K562 (cell line): ENCODE measurements around the gene FAM234A. TPM values are rescaled to one million over a fixed set of nuclear protein-coding genes. Genes with fewer than 3 reads are reported as not detected.

Source experiments
- ATAC-seq: fragments of 200-7000 bp; cut with Tn5 transposase; 3 replicates; pipeline ENCODE4 v1.9.1; 2020; ENCODE audit warnings: moderate library complexity
- BruUV-seq: library from RNA; stranded (reverse); fragments of 400-500 nt; replicated peaks from 2 replicates; lab custom pipeline; 2021; lab: Mats Ljungman, UMichigan
- CTCF ChIA-PET: fragments of 300-600 bp; formaldehyde crosslinking; extraction: SDS; loops from one replicate; lab custom pipeline; 2021; ENCODE audit warnings: low intra/inter-chr PET ratio; lab: Yijun Ruan, JAX
- POLR2A ChIA-PET: fragments of 300-600, 350-650 bp; sonication (Branson Sonifier 250); formaldehyde crosslinking; extraction: SDS; loops from one replicate; lab custom pipeline; 2021; ENCODE audit warnings: antibody characterized with exemption, inconsistent platforms; lab: Yijun Ruan, JAX
- DNase-seq, 4 experiments: peaks; one replicate each; pipeline versions ENCODE4 v3.0.0 to v3.0.0-alpha.2; 2011 to 2018; ENCODE audit warnings: low spot score in 3 of 4, mixed read lengths in 3 of 4; ENCODE audit errors: extremely low read depth in 1 of 4
- FAIRE-seq: peaks from 2 replicates; lab custom pipeline; 2011; peaks lifted over from hg19 to GRCh38; lab: Jason Lieb, UNC
- H2AFZ ChIP-seq: 2 replicates; pipeline ENCODE4 v1.6.0; 2011; ENCODE audit warnings: low read depth, low read length, control low read depth, inconsistent platforms
- H3K27ac ChIP-seq: fragments of 200-600 bp; 3 replicates; pipeline ENCODE4 v1.8.0; 2011; ENCODE audit warnings: low read depth, mild to moderate bottlenecking, control low read depth, inconsistent platforms, low read length, moderate library complexity, mixed read lengths; ENCODE audit errors: extremely low read depth
- H3K27me3 ChIP-seq, 2 experiments: fragments of 300-600 bp in 1 of 2; 2 replicates in 1 of 2; 3 replicates in 1 of 2; pipeline versions ENCODE4 v1.6.0 to v1.8.0; 2011; ENCODE audit warnings: inconsistent platforms in 2 of 2, low read length in 2 of 2, mild to moderate bottlenecking in 1 of 2, mixed read lengths in 1 of 2, moderate library complexity in 1 of 2; ENCODE audit not compliant: control insufficient read depth in 2 of 2, insufficient read depth in 2 of 2
- H3K36me3 ChIP-seq: fragments of 300-600 bp; 3 replicates; pipeline ENCODE4 v1.8.0; 2011; ENCODE audit warnings: mild to moderate bottlenecking, low read length, inconsistent platforms; ENCODE audit not compliant: control insufficient read depth, insufficient read depth
- H3K4me1 ChIP-seq, 2 experiments: fragments of 200-600 bp in 1 of 2; replicated peaks in 1 of 2; 2 replicates in 1 of 2; 3 replicates in 1 of 2; pipeline versions ENCODE4 v1.5.1 to v1.8.0; 2011; ENCODE audit warnings: inconsistent platforms in 2 of 2, low read length in 2 of 2, mild to moderate bottlenecking in 1 of 2, mixed read lengths in 1 of 2, moderate library complexity in 1 of 2; ENCODE audit not compliant: control insufficient read depth in 2 of 2, insufficient read depth in 2 of 2
- H3K4me2 ChIP-seq: 2 replicates; pipeline ENCODE4 v1.6.1; 2011; ENCODE audit warnings: low read length, control low read depth, inconsistent platforms, mixed read lengths; ENCODE audit not compliant: insufficient read depth
- H3K4me3 ChIP-seq: fragments of 200-600 bp; sonication (generic), shearing (Covaris generic); 2 replicates; pipeline ENCODE4 v1.5.1; 2016; ENCODE audit warnings: control low read depth, inconsistent platforms
- H3K79me2 ChIP-seq: fragments of 200-600 bp; 3 replicates; pipeline ENCODE4 v1.8.0; 2011; ENCODE audit warnings: low read length, inconsistent platforms; ENCODE audit not compliant: control insufficient read depth, insufficient read depth
- H3K9ac ChIP-seq, 2 experiments: 2 replicates each; pipeline versions ENCODE4 v1.6.0 to v1.6.1; 2011; ENCODE audit warnings: low read depth in 2 of 2, low read length in 2 of 2, control low read depth in 1 of 2, inconsistent platforms in 1 of 2, mild to moderate bottlenecking in 1 of 2, mixed read lengths in 1 of 2; ENCODE audit not compliant: insufficient read depth in 1 of 2
- H3K9me1 ChIP-seq: one replicate; pipeline ENCODE4 v1.6.0; 2011; ENCODE audit warnings: inconsistent platforms, mild to moderate bottlenecking, low read length, moderate library complexity; ENCODE audit not compliant: control insufficient read depth, insufficient read depth
- H3K9me3 ChIP-seq: replicated peaks from 2 replicates; pipeline ENCODE4 v1.5.1; 2011; ENCODE audit warnings: low read depth, low read length, inconsistent platforms; ENCODE audit not compliant: control insufficient read depth, insufficient read depth
- H4K20me1 ChIP-seq: replicated peaks from 2 replicates; pipeline ENCODE4 v1.6.1; 2011; ENCODE audit warnings: low read length, inconsistent platforms, mixed read lengths; ENCODE audit not compliant: control insufficient read depth, insufficient read depth
- ELF4 ChIP-seq: fragments of 450-650 bp; formaldehyde crosslinking; IDR thresholded peaks from 2 replicates; pipeline ENCODE4 v1.4.0; 2022; ENCODE audit warnings: missing genetic modification characterization
- FOXJ2 ChIP-seq: fragments of 200-800 bp; sonication (Bioruptor generic); IDR thresholded peaks from 2 replicates; pipeline ENCODE4 v1.6.1; 2016; ENCODE audit warnings: missing genetic modification characterization, missing compliant biosample characterization
- KAT7 ChIP-seq: sonication (generic); formaldehyde crosslinking; IDR thresholded peaks from 2 replicates; pipeline ENCODE4 v1.8.0; 2022; ENCODE audit warnings: missing genetic modification reagents, mild to moderate bottlenecking, borderline replicate concordance
- KDM1A ChIP-seq, 2 experiments: fragments of 450-650 bp; IDR thresholded peaks; 2 replicates each; pipeline ENCODE4 v1.6.1; 2016; ENCODE audit warnings: mild to moderate bottlenecking in 2 of 2
- WGBS: fragments of 100-300 bp; shearing (Covaris generic); methylation state at CpG from one replicate; pipeline ENCODE4 v1.1.6; 2016; ENCODE audit warnings: low coverage, mixed read lengths; ENCODE audit not compliant: insufficient coverage; ENCODE audit errors: missing lambda C conversion rate; 5-methylcytosine and 5-hydroxymethylcytosine counted together
- in situ Hi-C: fragments of 300-500 bp; cut with MboI; formaldehyde crosslinking; loops from 4 replicates; pipeline ENCODE4 v1.15.0; 2018; ENCODE audit warnings: inconsistent platforms, mixed read lengths
- intact Hi-C: fragments of 100-400 bp; cut with micrococcal nuclease; formaldehyde crosslinking; loops from 2 replicates; pipeline ENCODE4 v1.14.2; 2022
- polyA plus RNA-seq, 8 experiments: library from polyadenylated mRNA; depleted of rRNA in 4 of 8; stranded (reverse) in 5 of 8; unstranded in 3 of 8; fragments of >200 nt; fragmentation: Nextera tagmentation in 2 of 8; fragmentation: Illumina TruSeq in 1 of 8; extraction: Ambion mirVana in 2 of 8; extraction: Trizol in 1 of 8; gene quantifications; 2 replicates each; pipeline versions ENCODE4 v1.2.1 to v1.2.3, GENCODE V29; 2011 to 2014; ENCODE audit warnings: inconsistent platforms in 1 of 8, missing spikeins in 1 of 8
- total RNA-seq, 7 experiments: library from RNA; depleted of rRNA in 6 of 7; stranded (reverse); fragments of >200 nt in 6 of 7; fragmentation: Illumina TruSeq in 2 of 7; extraction: Trizol in 2 of 7; gene quantifications; 2 replicates each; pipeline versions ENCODE4 v1.2.1 to v1.2.3, GENCODE V29; 2011 to 2021; ENCODE audit warnings: low replicate concordance in 1 of 7
- TF ChIP-seq, protein P1 (sequence below): fragments of 250-450 bp; sonication (Bioruptor Pico); IDR thresholded peaks from 2 replicates; pipeline ENCODE4 v1.8.0; 2021; ENCODE audit warnings: borderline replicate concordance, mild to moderate bottlenecking, moderate library complexity; ENCODE audit not compliant: poor library complexity, severe bottlenecking
- TF ChIP-seq, protein P2 (sequence below): IDR thresholded peaks from 2 replicates; pipeline ENCODE4 v1.6.1; 2014; ENCODE audit warnings: antibody characterized with exemption
- TF ChIP-seq, protein P3 (sequence below): fragments of 450-650 bp; IDR thresholded peaks from 2 replicates; pipeline ENCODE4 v1.6.1; 2016; ENCODE audit warnings: low read depth
- TF ChIP-seq, protein P4 (sequence below): IDR thresholded peaks from 3 replicates; pipeline ENCODE4 v1.6.1; 2011; ENCODE audit warnings: borderline replicate concordance, mild to moderate bottlenecking; ENCODE audit not compliant: insufficient read length, insufficient read depth
- TF ChIP-seq, protein P5 (sequence below): sonication (generic); formaldehyde crosslinking; IDR thresholded peaks from 2 replicates; pipeline ENCODE4 v1.8.0; 2022; ENCODE audit warnings: mild to moderate bottlenecking, missing genetic modification reagents

FAM234A gene
- total and polyA plus RNA-seq, 9 of the 15 experiments (the other 6 are each of a cell fraction or from before 2014, with no cell fraction given), result 1.0 to 47.9 (median 15.0) TPM

DNA sequence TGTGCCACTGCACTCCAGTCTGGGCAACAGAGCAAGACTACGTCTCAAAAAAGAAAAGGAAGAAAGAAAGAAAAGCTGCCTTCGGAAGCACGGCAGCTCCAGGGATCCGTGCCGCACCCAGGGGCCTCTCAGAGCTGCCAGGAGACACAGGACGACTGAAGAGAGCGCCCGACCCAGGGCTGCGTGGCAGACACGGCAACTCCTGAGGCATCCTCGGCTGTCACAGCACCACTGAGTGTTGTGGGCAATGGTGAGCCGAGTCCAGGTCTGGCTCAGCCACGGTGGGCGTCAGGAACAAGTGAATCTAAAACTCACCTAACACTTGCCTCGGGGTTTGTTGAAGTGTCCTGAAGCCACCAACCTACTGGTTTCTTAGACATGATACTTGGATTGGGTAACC lies 77.1 kb downstream of the FAM234A start:
- H3K27ac ChIP-seq, result no peak overlapping the region
- 93% methylated on average over 12 of the region's 15 CpGs for WGBS
- H3K9me3 ChIP-seq, result no peaks in the 10 kb centered on the region
- POLR2A ChIA-PET, result interaction anchor here (1.0 kb wide), 1 partner anchor 17 kb away, joined by 4 read pairs; no protein-coding TSS in a partner anchor
- H2AFZ ChIP-seq, result no peak overlapping the region
- no peak overlapping the region for H3K4me3 ChIP-seq
- H3K4me1 ChIP-seq, result peaks cover 0 to 17% of the 10 kb centered on the region in 2 experiments; a peak in 2 of 5 replicates
- peaks cover 13% of the 10 kb centered on the region; the same call in 1 of the 2 replicates for H4K20me1 ChIP-seq
- no peaks in the 10 kb centered on the region for H3K9me1 ChIP-seq
- CTCF ChIA-PET, result no interaction called here
- H3K9ac ChIP-seq, result no peak overlapping the region
- H3K27me3 ChIP-seq, result no peaks in the 10 kb centered on the region
- H3K4me2 ChIP-seq, result no peak overlapping the region
- H3K79me2 ChIP-seq, result peaks cover 48% of the 10 kb centered on the region
- in situ Hi-C loops (no loop called here), intact Hi-C loops (no loop called here)
- no TSS peak for BruUV-seq
- peaks cover 71% of the 10 kb centered on the region; the same call in 2 of the 3 replicates for H3K36me3 ChIP-seq
- ATAC-seq, result no peak
- no peak for DNase-seq
- FAIRE-seq, result no peak
- TF ChIP-seq, protein P1, sequence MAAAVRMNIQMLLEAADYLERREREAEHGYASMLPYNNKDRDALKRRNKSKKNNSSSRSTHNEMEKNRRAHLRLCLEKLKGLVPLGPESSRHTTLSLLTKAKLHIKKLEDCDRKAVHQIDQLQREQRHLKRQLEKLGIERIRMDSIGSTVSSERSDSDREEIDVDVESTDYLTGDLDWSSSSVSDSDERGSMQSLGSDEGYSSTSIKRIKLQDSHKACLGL, result no peak
- TF ChIP-seq KDM1A (IDR thresholded peaks at IDR 0.05) (no peak), KAT7 (no peak), FOXJ2 (no peak), ELF4 (CRISPR knock-in tag) (no peak)
- TF ChIP-seq, protein P2, sequence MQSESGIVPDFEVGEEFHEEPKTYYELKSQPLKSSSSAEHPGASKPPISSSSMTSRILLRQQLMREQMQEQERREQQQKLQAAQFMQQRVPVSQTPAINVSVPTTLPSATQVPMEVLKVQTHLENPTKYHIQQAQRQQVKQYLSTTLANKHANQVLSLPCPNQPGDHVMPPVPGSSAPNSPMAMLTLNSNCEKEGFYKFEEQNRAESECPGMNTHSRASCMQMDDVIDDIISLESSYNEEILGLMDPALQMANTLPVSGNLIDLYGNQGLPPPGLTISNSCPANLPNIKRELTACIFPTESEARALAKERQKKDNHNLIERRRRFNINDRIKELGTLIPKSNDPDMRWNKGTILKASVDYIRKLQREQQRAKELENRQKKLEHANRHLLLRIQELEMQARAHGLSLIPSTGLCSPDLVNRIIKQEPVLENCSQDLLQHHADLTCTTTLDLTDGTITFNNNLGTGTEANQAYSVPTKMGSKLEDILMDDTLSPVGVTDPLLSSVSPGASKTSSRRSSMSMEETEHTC, result no peak
- TF ChIP-seq, protein P3, sequence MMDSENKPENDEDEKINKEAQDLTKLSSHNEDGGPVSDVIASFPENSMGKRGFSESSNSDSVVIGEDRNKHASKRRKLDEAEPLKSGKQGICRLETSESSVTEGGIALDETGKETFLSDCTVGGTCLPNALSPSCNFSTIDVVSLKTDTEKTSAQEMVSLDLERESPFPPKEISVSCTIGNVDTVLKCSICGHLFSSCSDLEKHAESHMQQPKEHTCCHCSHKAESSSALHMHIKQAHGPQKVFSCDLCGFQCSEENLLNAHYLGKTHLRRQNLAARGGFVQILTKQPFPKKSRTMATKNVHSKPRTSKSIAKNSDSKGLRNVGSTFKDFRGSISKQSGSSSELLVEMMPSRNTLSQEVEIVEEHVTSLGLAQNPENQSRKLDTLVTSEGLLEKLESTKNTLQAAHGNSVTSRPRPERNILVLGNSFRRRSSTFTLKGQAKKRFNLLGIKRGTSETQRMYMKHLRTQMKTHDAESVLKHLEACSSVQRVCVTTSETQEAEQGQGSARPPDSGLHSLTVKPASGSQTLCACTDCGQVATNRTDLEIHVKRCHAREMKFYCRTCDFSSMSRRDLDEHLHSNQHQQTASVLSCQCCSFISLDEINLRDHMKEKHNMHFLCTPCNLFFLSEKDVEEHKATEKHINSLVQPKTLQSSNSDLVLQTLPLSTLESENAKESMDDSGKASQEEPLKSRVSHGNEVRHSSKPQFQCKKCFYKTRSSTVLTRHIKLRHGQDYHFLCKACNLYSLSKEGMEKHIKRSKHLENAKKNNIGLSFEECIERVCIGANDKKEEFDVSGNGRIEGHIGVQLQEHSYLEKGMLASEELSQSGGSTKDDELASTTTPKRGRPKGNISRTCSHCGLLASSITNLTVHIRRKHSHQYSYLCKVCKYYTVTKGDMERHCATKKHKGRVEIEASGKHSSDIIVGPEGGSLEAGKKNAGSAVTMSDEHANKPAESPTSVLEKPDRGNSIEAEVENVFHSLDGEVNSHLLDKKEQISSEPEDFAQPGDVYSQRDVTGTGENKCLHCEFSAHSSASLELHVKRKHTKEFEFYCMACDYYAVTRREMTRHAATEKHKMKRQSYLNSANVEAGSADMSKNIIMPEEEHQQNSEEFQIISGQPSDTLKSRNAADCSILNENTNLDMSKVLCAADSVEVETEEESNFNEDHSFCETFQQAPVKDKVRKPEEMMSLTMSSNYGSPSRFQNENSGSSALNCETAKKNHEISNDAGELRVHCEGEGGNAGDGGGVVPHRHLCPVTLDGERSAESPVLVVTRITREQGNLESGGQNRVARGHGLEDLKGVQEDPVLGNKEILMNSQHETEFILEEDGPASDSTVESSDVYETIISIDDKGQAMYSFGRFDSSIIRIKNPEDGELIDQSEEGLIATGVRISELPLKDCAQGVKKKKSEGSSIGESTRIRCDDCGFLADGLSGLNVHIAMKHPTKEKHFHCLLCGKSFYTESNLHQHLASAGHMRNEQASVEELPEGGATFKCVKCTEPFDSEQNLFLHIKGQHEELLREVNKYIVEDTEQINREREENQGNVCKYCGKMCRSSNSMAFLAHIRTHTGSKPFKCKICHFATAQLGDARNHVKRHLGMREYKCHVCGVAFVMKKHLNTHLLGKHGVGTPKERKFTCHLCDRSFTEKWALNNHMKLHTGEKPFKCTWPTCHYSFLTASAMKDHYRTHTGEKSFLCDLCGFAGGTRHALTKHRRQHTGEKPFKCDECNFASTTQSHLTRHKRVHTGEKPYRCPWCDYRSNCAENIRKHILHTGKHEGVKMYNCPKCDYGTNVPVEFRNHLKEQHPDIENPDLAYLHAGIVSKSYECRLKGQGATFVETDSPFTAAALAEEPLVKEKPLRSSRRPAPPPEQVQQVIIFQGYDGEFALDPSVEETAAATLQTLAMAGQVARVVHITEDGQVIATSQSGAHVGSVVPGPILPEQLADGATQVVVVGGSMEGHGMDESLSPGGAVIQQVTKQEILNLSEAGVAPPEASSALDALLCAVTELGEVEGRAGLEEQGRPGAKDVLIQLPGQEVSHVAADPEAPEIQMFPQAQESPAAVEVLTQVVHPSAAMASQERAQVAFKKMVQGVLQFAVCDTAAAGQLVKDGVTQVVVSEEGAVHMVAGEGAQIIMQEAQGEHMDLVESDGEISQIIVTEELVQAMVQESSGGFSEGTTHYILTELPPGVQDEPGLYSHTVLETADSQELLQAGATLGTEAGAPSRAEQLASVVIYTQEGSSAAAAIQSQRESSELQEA, result no peak
- TF ChIP-seq, protein P4, sequence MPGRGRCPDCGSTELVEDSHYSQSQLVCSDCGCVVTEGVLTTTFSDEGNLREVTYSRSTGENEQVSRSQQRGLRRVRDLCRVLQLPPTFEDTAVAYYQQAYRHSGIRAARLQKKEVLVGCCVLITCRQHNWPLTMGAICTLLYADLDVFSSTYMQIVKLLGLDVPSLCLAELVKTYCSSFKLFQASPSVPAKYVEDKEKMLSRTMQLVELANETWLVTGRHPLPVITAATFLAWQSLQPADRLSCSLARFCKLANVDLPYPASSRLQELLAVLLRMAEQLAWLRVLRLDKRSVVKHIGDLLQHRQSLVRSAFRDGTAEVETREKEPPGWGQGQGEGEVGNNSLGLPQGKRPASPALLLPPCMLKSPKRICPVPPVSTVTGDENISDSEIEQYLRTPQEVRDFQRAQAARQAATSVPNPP, result no peak
- TF ChIP-seq, protein P5, sequence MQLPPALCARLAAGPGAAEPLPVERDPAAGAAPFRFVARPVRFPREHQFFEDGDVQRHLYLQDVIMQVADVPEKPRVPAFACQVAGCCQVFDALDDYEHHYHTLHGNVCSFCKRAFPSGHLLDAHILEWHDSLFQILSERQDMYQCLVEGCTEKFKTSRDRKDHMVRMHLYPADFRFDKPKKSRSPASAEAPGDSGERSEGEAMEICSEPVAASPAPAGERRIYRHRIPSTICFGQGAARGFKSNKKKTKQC (CRISPR knock-in tag), result no peak
